NCI-H2227 (cell line): ENCODE measurements around the gene ENPEP.

Source experiments
- DNase-seq: peaks from one replicate; lab custom pipeline; 2025; ENCODE audit not compliant: unreplicated experiment; lab: John Stamatoyannopoulos, UW

Gene ENPEP

DNA sequence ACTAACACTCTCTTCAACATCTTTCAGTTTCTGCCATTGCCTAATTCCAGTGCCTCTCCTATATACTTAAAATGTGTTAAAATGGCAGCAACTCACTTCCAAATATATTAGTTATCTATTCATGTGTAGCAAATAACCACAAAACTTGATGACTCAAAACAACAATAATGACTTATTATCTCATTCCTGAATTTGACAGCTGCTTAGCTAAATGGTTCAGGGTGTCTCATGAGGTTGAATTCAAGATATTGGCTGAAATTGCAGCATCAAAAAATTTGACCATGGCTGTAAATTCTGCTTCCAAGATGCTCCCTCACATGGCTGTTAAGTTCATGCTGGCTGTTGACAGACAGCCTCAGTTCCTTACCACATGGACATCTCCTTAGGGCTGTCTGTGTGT is 121.6 kb downstream of the ENPEP start:
- no peak for DNase-seq

DNA sequence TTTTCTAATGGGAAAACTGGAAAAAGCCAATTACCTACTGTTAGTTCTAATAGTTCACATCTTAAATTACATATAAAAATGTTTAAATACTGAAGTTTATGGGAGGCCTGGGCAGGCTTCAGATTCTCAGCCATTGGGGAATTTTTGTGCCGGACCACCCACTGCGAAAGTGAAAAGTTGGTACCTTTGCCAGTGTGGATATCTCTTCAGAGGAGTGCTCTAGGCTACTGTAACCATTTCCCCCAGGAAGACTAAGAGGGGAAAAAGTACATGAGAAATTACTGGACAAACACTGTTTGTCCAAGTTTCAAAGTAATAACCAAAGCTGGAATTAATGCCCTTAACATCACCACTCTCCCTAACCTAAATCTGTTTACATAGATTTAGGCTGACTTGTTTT is 126.1 kb downstream of the ENPEP start:
- DNase-seq = no peak

- DNase-seq = no peak
Measured at GRCh38 chr4:110605077-110605476, 129.1 kb downstream of the ENPEP start.

DNA sequence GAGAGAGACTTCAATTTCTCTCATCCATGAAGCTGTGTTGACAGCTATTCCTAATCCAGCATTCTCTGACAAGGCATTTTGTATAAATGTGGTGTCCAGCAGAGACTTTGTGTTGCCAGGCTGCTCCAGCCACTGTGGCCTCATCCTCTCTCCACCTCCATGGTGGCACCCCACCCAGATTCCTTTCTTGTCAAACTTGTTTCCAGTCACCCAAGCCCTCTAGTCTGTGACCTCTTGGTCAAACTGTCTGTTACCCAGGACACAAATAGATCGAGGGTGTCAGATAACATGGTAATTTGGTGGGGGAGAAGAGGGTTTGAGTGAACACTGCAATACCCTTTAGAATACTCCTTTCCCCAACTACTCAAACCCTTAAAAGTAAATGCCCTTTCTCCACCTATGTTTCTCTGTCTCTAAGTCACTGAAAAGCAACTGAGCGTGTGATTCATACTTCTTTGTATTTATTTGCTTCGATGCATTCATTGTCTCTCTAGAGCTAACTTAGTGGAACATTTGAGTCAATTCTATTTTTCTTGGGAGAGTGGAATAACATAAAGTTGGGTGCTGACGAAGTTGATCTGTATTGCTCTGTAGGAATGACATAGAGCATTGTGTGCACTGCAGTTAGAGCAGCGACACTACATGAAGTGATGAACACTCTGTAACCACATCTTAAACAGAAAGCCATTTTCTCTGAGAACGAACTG is 133.2 kb downstream of the ENPEP start:
- no peak for DNase-seq

GRCh38 chr4:110610620-110610939 is 134.6 kb downstream of the ENPEP start:
- no peak for DNase-seq

DNA sequence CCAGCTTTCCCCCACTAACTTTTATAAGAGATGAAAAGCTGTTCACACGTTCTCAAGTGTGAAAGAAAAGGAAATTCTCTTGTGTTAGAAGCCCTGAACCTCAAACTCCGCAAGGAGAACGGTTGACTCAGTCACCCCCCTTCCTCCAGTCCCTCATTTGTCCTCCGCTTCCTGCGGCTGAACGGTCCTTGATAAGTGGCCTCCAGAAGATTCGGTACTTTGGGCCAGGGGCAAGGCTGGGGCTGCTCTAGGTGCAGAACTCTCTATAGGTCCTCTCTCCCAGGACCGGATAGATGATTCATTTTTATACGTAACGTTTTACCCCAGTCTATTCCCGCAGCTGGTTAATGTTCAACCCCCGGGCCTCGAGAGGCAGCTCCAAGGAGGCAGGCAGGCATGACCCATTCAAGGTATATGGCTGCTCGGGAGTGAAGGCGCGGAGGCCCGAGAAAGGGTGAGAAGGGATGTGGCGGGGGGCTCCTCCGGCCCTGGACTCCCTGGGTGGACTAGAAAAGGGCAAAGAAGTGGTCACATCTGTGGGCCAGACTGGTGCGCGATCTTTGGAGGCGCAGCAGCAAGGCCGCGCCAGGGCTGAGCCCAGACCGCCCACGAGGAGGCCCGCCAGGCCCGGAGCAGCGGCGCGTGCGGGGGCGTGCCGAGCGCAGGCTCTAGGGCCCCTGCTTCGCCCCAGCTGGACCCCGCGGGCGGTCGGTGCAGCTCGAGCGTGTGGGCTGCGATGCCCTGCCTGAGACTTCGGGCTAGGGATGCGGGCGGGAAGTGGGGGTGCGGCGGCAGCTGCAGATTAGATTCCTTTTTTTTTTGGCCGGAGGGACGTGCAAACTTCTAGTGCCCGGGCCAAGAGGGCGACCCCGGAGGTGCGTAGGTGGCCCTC is 135.2 kb downstream of the ENPEP start:
- DNase-seq = no peak

DNA sequence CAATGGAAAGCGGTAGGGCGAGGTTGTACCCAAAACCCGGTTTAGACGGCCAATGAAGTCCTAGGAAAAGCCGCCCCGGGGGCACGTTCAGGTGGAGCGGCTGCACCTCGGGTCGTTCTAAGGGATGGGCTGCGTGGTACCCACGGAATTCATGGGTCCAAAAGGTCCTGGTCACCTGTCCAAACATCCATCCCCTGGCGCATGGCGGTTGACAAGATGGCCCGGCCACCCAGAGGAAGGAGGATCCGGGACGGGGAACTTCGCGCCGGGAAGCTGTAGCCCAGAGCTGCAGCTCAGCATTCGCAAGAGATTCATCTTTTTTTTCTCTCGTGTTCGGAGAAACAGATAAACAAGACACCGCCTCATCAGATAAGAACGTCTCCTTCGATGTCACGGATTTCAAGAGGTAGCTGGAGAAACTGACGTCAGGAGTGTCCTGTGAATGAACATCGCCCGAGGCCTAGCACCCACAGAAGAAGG is 136.1 kb downstream of the ENPEP start:
- no peak for DNase-seq

DNA sequence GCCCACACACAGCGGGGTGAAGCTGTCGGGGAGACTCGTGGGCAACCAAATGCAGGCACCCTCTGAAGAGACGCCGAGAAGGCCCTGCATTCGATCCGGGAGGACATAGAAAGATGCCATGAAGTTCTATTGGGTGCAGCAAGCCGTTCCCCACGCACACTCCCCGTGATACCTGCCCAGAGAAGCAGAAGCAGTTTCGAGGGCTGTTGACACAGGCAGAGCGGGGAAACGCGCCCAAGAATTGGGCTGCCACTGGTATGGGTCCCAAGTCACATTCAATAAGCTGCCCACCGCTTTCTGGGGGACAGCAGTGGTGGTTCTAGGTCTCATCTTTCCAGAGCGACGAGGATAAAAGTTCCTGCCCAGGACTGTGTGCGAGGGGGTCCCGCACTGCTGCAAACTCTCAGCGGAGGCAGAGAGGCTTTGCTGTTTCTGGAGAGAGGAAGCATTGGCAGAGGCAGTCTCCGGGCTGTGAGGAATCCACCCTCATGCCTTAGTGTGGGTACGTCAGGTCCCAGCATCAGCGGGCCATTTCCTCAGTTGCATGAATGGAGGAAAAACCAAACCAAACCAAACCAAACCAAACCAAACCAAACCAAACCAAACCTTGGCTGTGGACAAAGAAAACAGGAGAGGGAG is 136.8 kb downstream of the ENPEP start:
- DNase-seq = no peak

DNA sequence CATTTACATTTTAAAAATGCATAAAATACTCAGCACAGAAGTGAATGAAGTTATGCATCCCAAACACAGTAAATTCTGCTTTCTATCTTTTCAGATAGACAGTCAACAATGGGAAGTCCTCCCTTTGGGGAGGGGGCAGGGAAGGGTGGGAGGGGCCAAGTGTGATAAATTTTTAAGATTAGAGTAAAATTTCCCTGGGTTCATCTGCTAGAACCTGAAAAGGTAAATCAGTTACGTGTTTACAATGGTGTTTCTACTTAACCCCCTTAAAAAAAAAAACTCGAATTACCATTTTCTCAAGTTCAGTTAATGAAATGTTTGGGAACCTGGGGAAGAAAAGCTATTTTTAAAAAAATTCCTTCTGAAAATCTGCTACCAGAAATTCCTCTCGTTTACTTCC is 137.8 kb downstream of the ENPEP start:
- no peak for DNase-seq

DNA sequence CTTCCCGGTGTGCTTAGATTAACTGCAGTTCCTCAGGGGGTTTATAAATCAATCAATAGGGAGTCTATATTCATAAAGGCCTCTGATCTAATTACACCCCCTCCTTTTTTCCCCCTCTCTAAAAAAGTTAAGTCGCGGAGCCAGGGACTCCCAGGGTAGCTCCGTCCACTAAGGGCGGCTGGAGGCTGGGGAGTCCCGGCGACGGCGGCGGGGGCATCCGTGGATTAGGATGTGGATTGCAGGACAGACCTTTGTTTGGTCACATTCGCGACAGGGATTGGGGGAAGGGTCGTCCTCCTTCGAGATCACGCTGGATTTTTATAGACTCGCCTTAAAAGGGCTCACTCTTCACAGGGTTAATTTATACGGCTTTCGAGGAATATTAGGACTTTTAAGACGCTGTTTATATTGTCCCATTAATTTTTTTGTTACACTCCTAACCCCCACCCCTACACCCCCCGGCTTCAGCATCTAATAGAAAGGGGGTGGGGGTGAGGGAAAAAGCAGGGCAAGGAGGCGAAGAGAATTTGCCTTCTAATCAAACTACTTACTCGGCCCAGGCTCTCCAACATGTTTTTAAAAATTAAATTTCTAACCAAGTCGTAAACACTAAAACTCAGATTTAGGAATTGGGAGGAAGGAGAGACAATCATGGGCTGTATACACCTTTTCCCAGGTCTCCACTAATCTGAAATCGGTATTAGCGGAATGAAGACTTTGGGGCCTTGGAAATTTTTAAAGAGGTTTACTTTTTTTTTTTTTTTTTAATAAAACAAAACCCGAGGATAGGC is 138.4 kb downstream of the ENPEP start:
- no peak for DNase-seq
